ENCODE results near the gene FANCB.

Gene FANCB

GRCh38 chrX:14825851-14826250, 47.0 kb downstream of the FANCB start:
- Histone ChIP-seq H3K4me1 (ENCODE audit: control insufficient read depth, insufficient read depth, low read depth, low read length) (no peaks in the 10 kb centered on the region), H3K14ac (ENCODE audit: low read length in 2 of 2) (no peak overlapping the region), H3K9me3 (ENCODE audit: control insufficient read depth, low read length) (no peaks in the 10 kb centered on the region), H3K4me2 (ENCODE audit: low read length, poor library complexity, severe bottlenecking) (no peak overlapping the region), H3K27ac (ENCODE audit: low read length, poor library complexity, severe bottlenecking) (no peak overlapping the region), H3K9ac (ENCODE audit: low read length) (no peak overlapping the region), H3K27me3 (ENCODE audit: control insufficient read depth in 1 of 2, insufficient read depth in 1 of 2, low read length in 2 of 2) (no peaks in the 10 kb centered on the region), H2BK120ac (ENCODE audit: low read depth, low read length) (no peak overlapping the region), H2BK5ac (ENCODE audit: low read depth, low read length, poor library complexity, severe bottlenecking) (no peak overlapping the region), H2BK15ac (ENCODE audit: low read depth, poor library complexity, severe bottlenecking) (no peak overlapping the region), H2AFZ (ENCODE audit: low read depth, low read length) (no peak overlapping the region), H4K8ac (ENCODE audit: low read length) (no peak overlapping the region), H3K36me3 (ENCODE audit: control insufficient read depth in 1 of 2, insufficient read depth in 2 of 2, low read depth in 1 of 2, low read length in 2 of 2) (no peaks in the 10 kb centered on the region), H2AK5ac (ENCODE audit: low read length, severe bottlenecking) (no peak overlapping the region), H3K23ac (ENCODE audit: low read length in 2 of 2) (no peak overlapping the region), H4K91ac (ENCODE audit: low read length) (no peak overlapping the region), H2BK12ac (ENCODE audit: low read length in 2 of 2) (no peak overlapping the region), H3K79me1 (replicated peaks; ENCODE audit: low read length, poor library complexity, severe bottlenecking) (no peaks in the 10 kb centered on the region), H3K4ac (ENCODE audit: low read depth in 1 of 2, low read length in 2 of 2) (no peak overlapping the region), H3K4me3 (ENCODE audit: insufficient read depth in 1 of 2, low read depth in 1 of 2, low read length in 2 of 2) (no peak overlapping the region), H3K18ac (ENCODE audit: low read depth in 1 of 2, low read length in 2 of 2) (no peak overlapping the region)
- no peak for DNase-seq

GRCh38 chrX:14819769-14820168, 53.1 kb downstream of the FANCB start:
- no peaks in the 10 kb centered on the region for H3K79me1 ChIP-seq (replicated peaks; ENCODE audit: low read length, poor library complexity, severe bottlenecking)
- H2AFZ ChIP-seq (ENCODE audit: low read depth, low read length) = no peak overlapping the region
- H4K8ac ChIP-seq (ENCODE audit: low read length) = no peak overlapping the region
- H3K36me3 ChIP-seq (ENCODE audit: control insufficient read depth in 1 of 2, insufficient read depth in 2 of 2, low read depth in 1 of 2, low read length in 2 of 2) = no peaks in the 10 kb centered on the region
- H3K27ac ChIP-seq (ENCODE audit: low read length, poor library complexity, severe bottlenecking) = no peak overlapping the region
- H3K9me3 ChIP-seq (ENCODE audit: control insufficient read depth, low read length) = peaks cover 5% of the 10 kb centered on the region
- 94% methylated on average over 3 of the region's 3 CpGs for WGBS
- H3K23ac ChIP-seq (ENCODE audit: low read length in 2 of 2) = no peak overlapping the region
- no peaks in the 10 kb centered on the region for H3K4me1 ChIP-seq (ENCODE audit: control insufficient read depth, insufficient read depth, low read depth, low read length)
- H2AK5ac ChIP-seq (ENCODE audit: low read length, severe bottlenecking) = no peak overlapping the region
- no peak overlapping the region for H3K4me2 ChIP-seq (ENCODE audit: low read length, poor library complexity, severe bottlenecking)
- no peak overlapping the region for H3K4ac ChIP-seq (ENCODE audit: low read depth in 1 of 2, low read length in 2 of 2)
- H2BK15ac ChIP-seq (ENCODE audit: low read depth, poor library complexity, severe bottlenecking) = no peak overlapping the region
- H3K14ac ChIP-seq (ENCODE audit: low read length in 2 of 2) = no peak overlapping the region
- H2BK12ac ChIP-seq (ENCODE audit: low read length in 2 of 2) = no peak overlapping the region
- no peak overlapping the region for H2BK5ac ChIP-seq (ENCODE audit: low read depth, low read length, poor library complexity, severe bottlenecking)
- H3K4me3 ChIP-seq (ENCODE audit: insufficient read depth in 1 of 2, low read depth in 1 of 2, low read length in 2 of 2) = no peak overlapping the region
- no peak overlapping the region for H3K9ac ChIP-seq (ENCODE audit: low read length)
- no peak overlapping the region for H4K91ac ChIP-seq (ENCODE audit: low read length)
- no peak overlapping the region for H3K18ac ChIP-seq (ENCODE audit: low read depth in 1 of 2, low read length in 2 of 2)
- H3K27me3 ChIP-seq (ENCODE audit: control insufficient read depth in 1 of 2, insufficient read depth in 1 of 2, low read length in 2 of 2) = no peaks in the 10 kb centered on the region
- no peak overlapping the region for H2BK120ac ChIP-seq (ENCODE audit: low read depth, low read length)
- DNase-seq = no peak

- no peak overlapping the region for H4K91ac ChIP-seq (ENCODE audit: low read length)
- H3K4ac ChIP-seq (ENCODE audit: low read depth in 1 of 2, low read length in 2 of 2) = no peak overlapping the region
- H2AK5ac ChIP-seq (ENCODE audit: low read length, severe bottlenecking) = no peak overlapping the region
- no peak for DNase-seq
- no peak overlapping the region for H3K18ac ChIP-seq (ENCODE audit: low read depth in 1 of 2, low read length in 2 of 2)
- H2BK12ac ChIP-seq (ENCODE audit: low read length in 2 of 2) = no peak overlapping the region
- no peak overlapping the region for H3K9ac ChIP-seq (ENCODE audit: low read length)
- no peaks in the 10 kb centered on the region for H3K4me1 ChIP-seq (ENCODE audit: control insufficient read depth, insufficient read depth, low read depth, low read length)
- H3K27me3 ChIP-seq (ENCODE audit: control insufficient read depth in 1 of 2, insufficient read depth in 1 of 2, low read length in 2 of 2) = no peaks in the 10 kb centered on the region
- H2BK15ac ChIP-seq (ENCODE audit: low read depth, poor library complexity, severe bottlenecking) = no peak overlapping the region
- H3K4me2 ChIP-seq (ENCODE audit: low read length, poor library complexity, severe bottlenecking) = no peak overlapping the region
- H3K23ac ChIP-seq (ENCODE audit: low read length in 2 of 2) = no peak overlapping the region
- H2BK5ac ChIP-seq (ENCODE audit: low read depth, low read length, poor library complexity, severe bottlenecking) = no peak overlapping the region
- H3K4me3 ChIP-seq (ENCODE audit: insufficient read depth in 1 of 2, low read depth in 1 of 2, low read length in 2 of 2) = no peak overlapping the region
- H3K79me1 ChIP-seq (replicated peaks; ENCODE audit: low read length, poor library complexity, severe bottlenecking) = no peaks in the 10 kb centered on the region
- H3K36me3 ChIP-seq (ENCODE audit: control insufficient read depth in 1 of 2, insufficient read depth in 2 of 2, low read depth in 1 of 2, low read length in 2 of 2) = no peaks in the 10 kb centered on the region
- H2BK120ac ChIP-seq (ENCODE audit: low read depth, low read length) = no peak overlapping the region
- 100% methylated on average over 1 of the region's 2 CpGs for WGBS
- H3K27ac ChIP-seq (ENCODE audit: low read length, poor library complexity, severe bottlenecking) = no peak overlapping the region
- H2AFZ ChIP-seq (ENCODE audit: low read depth, low read length) = no peak overlapping the region
- no peak overlapping the region for H4K8ac ChIP-seq (ENCODE audit: low read length)
- H3K14ac ChIP-seq (ENCODE audit: low read length in 2 of 2) = no peak overlapping the region
- H3K9me3 ChIP-seq (ENCODE audit: control insufficient read depth, low read length) = peaks cover 5% of the 10 kb centered on the region
These were observed 55.3 kb downstream of the FANCB start for GRCh38 chrX:14817571-14817970.

DNA sequence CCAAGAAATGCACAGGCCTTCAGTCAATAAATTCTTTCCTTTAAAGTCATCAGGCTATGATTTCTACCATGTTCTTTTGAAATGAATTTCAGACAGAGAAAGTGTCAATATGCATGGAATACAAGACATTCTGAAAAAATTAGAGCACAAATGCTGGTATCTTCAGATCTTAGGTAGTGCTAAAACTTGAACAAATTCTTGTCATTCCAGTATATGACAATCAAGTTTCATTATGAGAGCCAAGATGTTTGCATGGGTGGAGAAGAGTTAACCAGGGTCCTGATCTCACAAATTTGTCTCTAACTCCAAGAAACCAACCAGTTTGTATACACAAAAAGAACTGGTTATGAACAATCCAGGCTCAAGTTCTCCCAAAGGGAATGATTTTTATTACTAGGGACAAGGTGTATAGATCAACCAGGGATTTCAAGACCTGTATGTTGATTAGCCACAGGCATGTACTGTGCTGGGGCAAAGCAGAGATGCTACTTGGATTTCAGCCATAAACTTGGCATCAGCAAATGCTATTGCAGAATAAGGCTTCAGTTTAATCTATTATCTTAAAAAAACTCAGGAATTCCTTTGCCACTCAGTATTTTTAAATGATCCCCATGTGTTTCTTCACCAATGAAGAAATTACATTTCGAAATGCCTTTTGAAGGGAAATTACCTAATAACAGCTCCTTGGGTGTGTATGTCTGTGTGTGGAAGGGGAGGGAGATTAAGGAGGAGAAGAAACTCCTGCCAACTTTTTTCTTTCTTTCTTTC, 69.7 kb downstream of the FANCB start:
- Histone ChIP-seq H2AFZ (ENCODE audit: low read depth, low read length) (no peak overlapping the region), H3K27ac (ENCODE audit: low read length, poor library complexity, severe bottlenecking) (no peak overlapping the region), H3K27me3 (ENCODE audit: control insufficient read depth in 1 of 2, insufficient read depth in 1 of 2, low read length in 2 of 2) (no peaks in the 10 kb centered on the region), H2BK15ac (ENCODE audit: low read depth, poor library complexity, severe bottlenecking) (no peak overlapping the region), H2BK5ac (ENCODE audit: low read depth, low read length, poor library complexity, severe bottlenecking) (no peak overlapping the region), H2BK120ac (ENCODE audit: low read depth, low read length) (no peak overlapping the region), H3K23ac (ENCODE audit: low read length in 2 of 2) (no peak overlapping the region), H4K8ac (ENCODE audit: low read length) (no peak overlapping the region), H3K18ac (ENCODE audit: low read depth in 1 of 2, low read length in 2 of 2) (no peak overlapping the region), H2AK5ac (ENCODE audit: low read length, severe bottlenecking) (no peak overlapping the region), H3K9ac (ENCODE audit: low read length) (no peak overlapping the region), H3K36me3 (ENCODE audit: control insufficient read depth in 1 of 2, insufficient read depth in 2 of 2, low read depth in 1 of 2, low read length in 2 of 2) (no peaks in the 10 kb centered on the region), H3K4me1 (ENCODE audit: control insufficient read depth, insufficient read depth, low read depth, low read length) (no peaks in the 10 kb centered on the region), H3K4me2 (ENCODE audit: low read length, poor library complexity, severe bottlenecking) (no peak overlapping the region), H3K14ac (ENCODE audit: low read length in 2 of 2) (no peak overlapping the region), H3K4ac (ENCODE audit: low read depth in 1 of 2, low read length in 2 of 2) (no peak overlapping the region), H3K4me3 (ENCODE audit: insufficient read depth in 1 of 2, low read depth in 1 of 2, low read length in 2 of 2) (no peak overlapping the region), H3K79me1 (replicated peaks; ENCODE audit: low read length, poor library complexity, severe bottlenecking) (no peaks in the 10 kb centered on the region), H2BK12ac (ENCODE audit: low read length in 2 of 2) (no peak overlapping the region), H4K91ac (ENCODE audit: low read length) (no peak overlapping the region), H3K9me3 (ENCODE audit: control insufficient read depth, low read length) (no peaks in the 10 kb centered on the region)
- no peak for DNase-seq
- WGBS = 100% methylated on average over 1 of the region's 1 CpG
